GM06990 (cell line): ENCODE measurements around the gene XKR7.
A peak's percentile ranks its signal among the peaks of the same experiment; 100 is the strongest.

Source experiments
- DNase-seq: peaks from one replicate; pipeline ENCODE4 v3.0.0-alpha.2; 2011; ENCODE audit not compliant: insufficient read length; ENCODE audit errors: extremely low read depth
- H3K27me3 ChIP-seq: replicated peaks from 2 replicates; pipeline ENCODE4 v1.6.0; 2011; ENCODE audit warnings: low read length; ENCODE audit not compliant: control insufficient read depth, insufficient read depth
- H3K36me3 ChIP-seq: 2 replicates; pipeline ENCODE4 v1.5.1; 2011; ENCODE audit warnings: low read length; ENCODE audit not compliant: control insufficient read depth, insufficient read depth
- H3K4me3 ChIP-seq: replicated peaks from 2 replicates; pipeline ENCODE4 v1.5.1; 2011; ENCODE audit warnings: low read depth, mild to moderate bottlenecking, control low read depth, low read length
- TF ChIP-seq, protein P1 (sequence below): IDR thresholded peaks from 2 replicates; pipeline ENCODE4 v1.5.1; 2011; ENCODE audit warnings: low read length, control low read depth, mild to moderate bottlenecking, inconsistent platforms; ENCODE audit not compliant: insufficient read depth, poor library complexity, severe bottlenecking

Gene XKR7

DNA sequence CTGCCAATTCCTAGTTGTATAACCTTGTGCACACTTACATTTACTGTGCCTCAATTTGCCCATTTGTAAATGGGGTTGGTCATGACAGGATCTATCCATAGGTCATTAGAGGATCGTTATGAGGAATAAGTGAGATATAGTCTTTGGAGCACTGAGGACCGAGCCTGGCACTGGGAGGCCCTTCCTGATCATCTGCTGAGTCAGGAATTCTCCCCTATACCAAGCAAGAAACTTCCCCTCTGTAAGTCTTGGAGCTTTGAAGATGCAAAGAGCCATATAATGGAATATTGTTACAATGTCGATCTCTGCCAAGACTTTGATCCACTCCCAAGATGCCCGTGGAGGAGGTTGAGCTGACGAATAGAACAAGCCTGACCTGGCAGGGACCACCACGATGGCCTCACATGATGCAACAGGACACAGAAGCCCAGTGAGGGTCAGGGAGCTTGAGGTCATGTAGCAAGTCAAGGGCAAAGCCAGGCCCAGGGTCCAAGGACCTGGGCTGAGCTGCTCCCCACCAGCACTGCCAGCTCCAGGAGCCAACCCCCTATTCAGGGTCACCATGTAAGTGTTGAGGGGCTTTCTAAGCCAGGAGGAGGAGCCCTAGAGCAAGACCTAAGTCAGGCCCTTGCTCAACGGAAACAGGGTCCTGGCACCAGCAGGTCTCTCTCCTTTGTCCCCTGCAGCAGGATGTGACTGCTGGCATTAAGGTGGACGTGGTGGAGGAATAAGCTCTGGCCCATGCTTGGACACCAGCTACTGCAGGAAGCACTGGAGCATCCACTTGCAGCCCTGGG, 32.8 kb upstream of the XKR7 start:
- no peaks in the 10 kb centered on the region for H3K27me3 ChIP-seq
- H3K4me3 ChIP-seq: no peak overlapping the region
- no peak for DNase-seq
- H3K36me3 ChIP-seq: no peaks in the 10 kb centered on the region
- TF ChIP-seq, protein P1, sequence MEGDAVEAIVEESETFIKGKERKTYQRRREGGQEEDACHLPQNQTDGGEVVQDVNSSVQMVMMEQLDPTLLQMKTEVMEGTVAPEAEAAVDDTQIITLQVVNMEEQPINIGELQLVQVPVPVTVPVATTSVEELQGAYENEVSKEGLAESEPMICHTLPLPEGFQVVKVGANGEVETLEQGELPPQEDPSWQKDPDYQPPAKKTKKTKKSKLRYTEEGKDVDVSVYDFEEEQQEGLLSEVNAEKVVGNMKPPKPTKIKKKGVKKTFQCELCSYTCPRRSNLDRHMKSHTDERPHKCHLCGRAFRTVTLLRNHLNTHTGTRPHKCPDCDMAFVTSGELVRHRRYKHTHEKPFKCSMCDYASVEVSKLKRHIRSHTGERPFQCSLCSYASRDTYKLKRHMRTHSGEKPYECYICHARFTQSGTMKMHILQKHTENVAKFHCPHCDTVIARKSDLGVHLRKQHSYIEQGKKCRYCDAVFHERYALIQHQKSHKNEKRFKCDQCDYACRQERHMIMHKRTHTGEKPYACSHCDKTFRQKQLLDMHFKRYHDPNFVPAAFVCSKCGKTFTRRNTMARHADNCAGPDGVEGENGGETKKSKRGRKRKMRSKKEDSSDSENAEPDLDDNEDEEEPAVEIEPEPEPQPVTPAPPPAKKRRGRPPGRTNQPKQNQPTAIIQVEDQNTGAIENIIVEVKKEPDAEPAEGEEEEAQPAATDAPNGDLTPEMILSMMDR: peak; percentile 16

DNA sequence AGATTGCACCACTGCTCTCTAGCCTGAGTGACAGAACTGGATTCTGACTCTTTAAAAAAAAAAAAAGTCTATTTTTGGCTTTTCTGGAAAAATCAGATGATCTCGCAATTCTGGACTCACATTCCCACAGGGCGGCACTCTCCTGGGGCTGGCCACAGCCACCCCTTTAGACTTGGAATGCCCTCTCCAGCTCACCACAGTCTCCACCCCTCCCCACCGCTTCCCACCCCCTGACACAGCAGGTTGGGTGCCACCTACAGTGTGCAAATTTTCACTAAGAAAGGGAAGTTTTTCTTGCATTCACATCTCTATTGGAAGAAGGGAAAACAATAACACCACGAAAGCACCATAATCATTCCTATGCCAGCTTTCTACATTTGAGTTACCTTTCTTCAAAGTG, 31.5 kb upstream of the XKR7 start:
- H3K27me3 ChIP-seq: no peaks in the 10 kb centered on the region
- no peak for DNase-seq
- no peak overlapping the region for H3K4me3 ChIP-seq
- no peaks in the 10 kb centered on the region for H3K36me3 ChIP-seq
- TF ChIP-seq, protein P1: no peak

DNA sequence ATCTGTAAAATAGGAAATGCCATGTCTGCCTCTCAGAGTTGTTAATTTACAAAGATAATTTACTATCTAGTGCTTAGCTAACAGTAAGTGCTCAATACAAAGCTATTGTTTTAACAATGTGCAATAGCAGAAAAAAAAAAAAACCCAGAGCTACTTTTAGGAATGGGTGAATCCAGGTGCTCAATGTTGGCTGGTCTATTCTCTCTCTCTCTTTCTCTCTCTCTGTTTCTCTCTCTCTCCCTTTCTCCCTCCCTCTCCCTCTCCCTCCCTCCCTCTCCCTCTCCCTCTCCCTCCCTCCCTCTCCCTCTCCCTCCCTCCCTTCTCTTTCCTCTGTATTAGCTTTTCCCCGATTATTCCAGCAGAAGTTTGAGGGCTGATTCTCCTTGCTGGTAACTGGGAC, 30.1 kb upstream of the XKR7 start:
- TF ChIP-seq, protein P1: no peak
- no peak for DNase-seq
- H3K36me3 ChIP-seq: no peaks in the 10 kb centered on the region; the same call in none of the 2 replicates
- no peak overlapping the region for H3K4me3 ChIP-seq
- H3K27me3 ChIP-seq: no peaks in the 10 kb centered on the region

DNA sequence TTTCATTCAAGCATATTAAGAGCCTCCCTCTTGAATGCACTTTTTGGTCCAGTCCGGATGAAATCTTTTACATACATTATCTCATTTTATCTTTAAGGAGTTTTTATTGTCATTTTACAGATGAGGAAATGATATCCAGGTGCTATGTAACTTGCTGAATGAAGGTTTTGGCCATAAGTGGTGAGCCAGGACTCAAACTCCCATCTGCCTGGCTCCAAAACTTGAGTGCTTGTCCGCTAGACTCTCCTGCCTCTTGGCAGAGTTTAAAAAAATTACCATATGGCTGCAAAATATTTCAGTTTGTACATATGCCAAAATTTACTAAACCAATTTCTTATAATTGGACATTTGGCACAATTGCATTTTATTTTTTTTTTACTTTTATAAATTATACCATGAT, 28.3 kb upstream of the XKR7 start:
- no peak for DNase-seq
- H3K4me3 ChIP-seq: no peak overlapping the region
- no peaks in the 10 kb centered on the region for H3K27me3 ChIP-seq
- TF ChIP-seq, protein P1: no peak
- peaks cover 3% of the 10 kb centered on the region for H3K36me3 ChIP-seq

DNA sequence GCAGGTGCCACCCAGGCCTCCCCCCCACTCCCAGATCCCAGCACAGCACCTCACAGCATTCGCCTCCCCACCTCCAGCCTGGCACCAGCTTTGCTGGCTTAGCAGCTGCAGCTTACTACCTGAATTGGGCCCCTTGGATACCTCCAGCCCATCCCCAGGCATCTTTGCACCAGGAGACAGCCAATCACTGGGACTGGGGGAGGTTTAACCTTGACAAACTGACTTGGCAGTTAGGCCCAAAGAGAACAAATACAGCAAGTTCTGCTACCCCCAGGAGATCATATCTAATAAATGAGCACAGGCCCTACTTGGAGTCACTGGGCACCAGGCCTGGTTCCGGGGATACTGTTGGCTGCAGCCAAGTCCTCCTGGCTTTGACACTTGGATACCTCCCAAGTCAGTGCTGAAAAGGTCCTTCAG, 24.9 kb upstream of the XKR7 start:
- H3K36me3 ChIP-seq: peaks cover 24% of the 10 kb centered on the region
- H3K4me3 ChIP-seq: no peak overlapping the region
- DNase-seq: no peak
- H3K27me3 ChIP-seq: no peaks in the 10 kb centered on the region
- TF ChIP-seq, protein P1: no peak
